Right lobe of liver (tissue), 4 donors: ENCODE data around the gene UPK2.

ENCODE experiments used
- CTCF ChIP-seq, 4 donors: fragments of 200-600 bp in 3 of 4; fragments of 450-650 bp in 1 of 4; IDR thresholded peaks; one replicate each; pipeline versions ENCODE4 v1.5.1 to v1.8.0; 2016 to 2022; ENCODE audit warnings: antibody characterized with exemption in 4 of 4, mild to moderate bottlenecking in 2 of 4
- POLR2A ChIP-seq: fragments of 450-650 bp; IDR thresholded peaks from one replicate; pipeline ENCODE4 v1.6.1; 2017; ENCODE audit warnings: antibody characterized with exemption, mild to moderate bottlenecking
- donor health status: DM: no; HTN: no; CAD: no.
- donor health status: DM: no; HTN: no; CAD: no.
- donor health status: DM: no; HTN: yes; CAD: no.

- TF ChIP-seq CTCF (IDR thresholded peaks at IDR 0.05), result no peak
- peak; percentile 8 for TF ChIP-seq POLR2A
These were observed 34.8 kb upstream of the UPK2 start for GRCh38 chr11:118921121-118921928.
